Measurements from ENCODE around the gene TAF15. TPM values are rescaled to one million over a fixed set of nuclear protein-coding genes. Genes with fewer than 3 reads are reported as not detected.

TAF15 gene
- total RNA-seq, 4 donors from 2014 or later: 62.8 to 115 (median 88.4) TPM

DNA sequence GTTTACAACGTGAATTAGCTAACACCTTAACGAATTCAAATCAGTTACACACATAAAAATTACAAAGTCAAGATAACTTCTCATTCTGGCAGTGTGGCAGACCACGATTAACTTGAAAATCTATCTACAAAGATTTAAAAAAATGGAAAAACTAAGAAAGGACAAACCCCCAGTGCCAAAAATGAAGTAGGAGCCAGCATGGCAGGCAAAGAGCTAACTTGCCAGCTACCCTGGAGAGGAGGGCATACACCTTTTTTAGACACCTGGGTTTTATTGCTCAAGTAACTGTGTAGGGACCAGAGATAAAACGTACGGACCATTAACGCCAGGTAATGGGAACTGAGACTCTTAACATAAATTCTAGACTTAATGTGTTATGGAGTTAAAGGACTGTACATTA, 2.5 kb downstream of the TAF15 start:
- no peak for DNase-seq (ENCODE audit: low spot score in 2 of 2)
- no peak for TF ChIP-seq POLR2A (IDR thresholded peaks at IDR 0.05)
- TF ChIP-seq EP300 (IDR thresholded peaks at IDR 0.05): no peak
- TF ChIP-seq, protein P1, sequence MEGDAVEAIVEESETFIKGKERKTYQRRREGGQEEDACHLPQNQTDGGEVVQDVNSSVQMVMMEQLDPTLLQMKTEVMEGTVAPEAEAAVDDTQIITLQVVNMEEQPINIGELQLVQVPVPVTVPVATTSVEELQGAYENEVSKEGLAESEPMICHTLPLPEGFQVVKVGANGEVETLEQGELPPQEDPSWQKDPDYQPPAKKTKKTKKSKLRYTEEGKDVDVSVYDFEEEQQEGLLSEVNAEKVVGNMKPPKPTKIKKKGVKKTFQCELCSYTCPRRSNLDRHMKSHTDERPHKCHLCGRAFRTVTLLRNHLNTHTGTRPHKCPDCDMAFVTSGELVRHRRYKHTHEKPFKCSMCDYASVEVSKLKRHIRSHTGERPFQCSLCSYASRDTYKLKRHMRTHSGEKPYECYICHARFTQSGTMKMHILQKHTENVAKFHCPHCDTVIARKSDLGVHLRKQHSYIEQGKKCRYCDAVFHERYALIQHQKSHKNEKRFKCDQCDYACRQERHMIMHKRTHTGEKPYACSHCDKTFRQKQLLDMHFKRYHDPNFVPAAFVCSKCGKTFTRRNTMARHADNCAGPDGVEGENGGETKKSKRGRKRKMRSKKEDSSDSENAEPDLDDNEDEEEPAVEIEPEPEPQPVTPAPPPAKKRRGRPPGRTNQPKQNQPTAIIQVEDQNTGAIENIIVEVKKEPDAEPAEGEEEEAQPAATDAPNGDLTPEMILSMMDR (IDR thresholded peaks at IDR 0.05): no peak
- 80 to 83% methylated on average over 6 of the region's 6 CpGs for WGBS, 2 donors

DNA sequence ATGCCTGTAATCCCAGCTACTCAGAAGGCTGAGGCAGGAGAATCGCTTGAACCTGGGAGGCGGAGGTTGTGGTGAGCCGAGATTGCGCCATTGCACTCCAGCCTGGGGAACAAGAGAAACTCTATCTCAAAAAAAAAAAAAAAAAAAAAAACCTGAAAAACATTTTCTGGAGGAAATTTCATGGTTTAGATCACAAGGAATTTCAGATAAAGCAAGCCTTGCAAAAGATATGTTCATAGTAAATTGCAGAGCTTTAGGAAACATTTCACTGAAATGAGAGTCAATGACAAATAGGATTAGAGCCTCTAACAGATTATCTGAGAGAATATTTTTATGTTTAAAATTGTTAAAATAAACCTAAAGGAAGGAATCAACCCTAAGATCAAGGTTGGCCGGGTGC, 3.2 kb downstream of the TAF15 start:
- no peak for DNase-seq (ENCODE audit: low spot score in 2 of 2)
- Histone ChIP-seq H3K4me1 (peaks cover 0 to 77% (median 36%) of the 10 kb centered on the region in 4 donors), H3K27me3 (no peaks in the 10 kb centered on the region), H3K36me3 (no peaks in the 10 kb centered on the region), H3K4me3 (no peak overlapping the region), H3K27ac (no peak overlapping the region), H3K9me3 (no peaks in the 10 kb centered on the region)
- no peak for TF ChIP-seq EP300 (IDR thresholded peaks at IDR 0.05)
- TF ChIP-seq, protein P1 (IDR thresholded peaks at IDR 0.05): no peak
- TF ChIP-seq POLR2A (IDR thresholded peaks at IDR 0.05): no peak
- 88 to 91% methylated on average over 5 of the region's 5 CpGs for WGBS, 2 donors

More for the DNA sequence above, 2.5 kb downstream of the TAF15 start:
- peaks cover 0 to 70% (median 36%) of the 10 kb centered on the region in 4 donors for H3K4me1 ChIP-seq
- no peaks in the 10 kb centered on the region for H3K36me3 ChIP-seq
- no peaks in the 10 kb centered on the region for H3K9me3 ChIP-seq
- H3K27me3 ChIP-seq: no peaks in the 10 kb centered on the region
- H3K4me3 ChIP-seq: no peak overlapping the region
- H3K27ac ChIP-seq: no peak overlapping the region

DNA sequence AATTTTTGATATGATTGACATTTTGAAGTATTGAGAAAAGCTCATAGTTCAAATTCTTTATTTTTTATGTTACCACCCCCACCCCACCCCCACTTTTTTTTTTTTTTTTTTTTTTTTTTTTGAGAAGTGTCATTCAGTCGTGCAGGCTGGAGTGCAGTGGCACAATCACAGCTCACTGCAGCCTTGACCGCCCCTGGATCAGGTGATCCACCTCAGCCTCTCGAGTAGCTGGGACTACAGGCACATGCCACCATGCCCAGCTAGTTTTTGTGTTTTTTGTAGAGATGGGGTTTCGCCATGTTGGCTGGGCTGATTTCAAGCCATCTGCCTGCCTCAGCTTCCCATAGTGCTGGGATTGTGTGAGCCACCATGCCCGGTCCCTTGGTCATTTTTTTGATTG, 7.4 kb downstream of the TAF15 start:
- Histone ChIP-seq H3K27ac (no peak overlapping the region), H3K4me1 (peaks cover 0 to 74% (median 12%) of the 10 kb centered on the region in 4 donors), H3K36me3 (peaks cover 0 to 25% (median 7%) of the 10 kb centered on the region in 3 donors), H3K9me3 (no peaks in the 10 kb centered on the region), H3K4me3 (no peak overlapping the region), H3K27me3 (no peaks in the 10 kb centered on the region)
- WGBS, 2 donors: 70 to 76% methylated on average over 5 of the region's 5 CpGs
- TF ChIP-seq, protein P1 (IDR thresholded peaks at IDR 0.05): no peak
- no peak for TF ChIP-seq EP300 (IDR thresholded peaks at IDR 0.05)
- TF ChIP-seq POLR2A (IDR thresholded peaks at IDR 0.05): no peak
- no peak for DNase-seq (ENCODE audit: low spot score in 2 of 2)

DNA sequence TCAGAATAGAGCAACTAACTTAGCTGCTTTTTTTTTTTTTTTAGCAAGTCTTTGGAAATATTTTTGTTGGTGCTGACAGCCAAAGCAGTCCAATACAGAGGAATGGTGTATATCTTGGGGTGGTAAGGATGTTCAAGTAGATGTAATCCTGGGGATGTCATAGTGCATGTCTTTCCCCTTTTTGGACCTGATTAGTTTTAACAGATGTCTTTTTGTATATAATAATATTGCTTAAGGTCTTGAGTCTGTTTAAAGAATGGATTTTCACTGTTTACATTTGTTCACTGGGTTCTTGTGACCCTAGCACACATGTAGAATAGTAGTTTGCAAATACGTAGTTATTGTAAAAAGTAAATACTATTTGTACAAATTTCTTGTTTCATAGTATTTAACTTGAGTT, 7.9 kb downstream of the TAF15 start:
- Histone ChIP-seq H3K27me3 (no peaks in the 10 kb centered on the region), H3K4me3 (no peak overlapping the region), H3K27ac (no peak overlapping the region), H3K4me1 (peaks cover 0 to 69% (median 7%) of the 10 kb centered on the region in 4 donors), H3K9me3 (no peaks in the 10 kb centered on the region), H3K36me3 (peaks cover 0 to 28% (median 7%) of the 10 kb centered on the region in 3 donors)
- no peak for DNase-seq (ENCODE audit: low spot score in 2 of 2)
- TF ChIP-seq, protein P1 (IDR thresholded peaks at IDR 0.05): no peak
- TF ChIP-seq POLR2A (IDR thresholded peaks at IDR 0.05) (no peak), EP300 (IDR thresholded peaks at IDR 0.05) (no peak)
- 71 to 76% methylated on average over 1 of the region's 1 CpG for WGBS, 2 donors

DNA sequence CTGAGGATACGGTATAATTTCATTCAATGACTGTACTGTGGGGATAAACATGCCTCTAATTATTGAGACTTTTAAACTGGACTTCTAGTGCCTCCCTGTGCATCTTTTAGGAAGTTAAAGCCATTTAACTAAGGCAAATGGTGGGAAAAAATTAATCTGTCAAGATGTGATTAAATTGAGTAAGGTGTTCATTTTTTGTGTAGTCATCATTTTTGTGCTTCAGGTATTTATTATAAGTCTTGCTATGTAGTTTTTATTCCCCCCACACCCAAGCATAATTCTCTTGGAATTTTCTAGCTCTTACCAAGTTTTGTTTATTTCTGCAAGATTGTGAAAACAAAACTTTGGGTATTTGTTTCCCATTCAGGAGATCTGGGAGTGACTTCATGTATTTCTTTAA, 10.2 kb downstream of the TAF15 start:
- WGBS, 2 donors: 38 to 39% methylated on average over 1 of the region's 1 CpG
- Histone ChIP-seq H3K4me3 (no peak overlapping the region), H3K9me3 (no peaks in the 10 kb centered on the region), H3K4me1 (peaks cover 0 to 50% (median 4%) of the 10 kb centered on the region in 4 donors), H3K27me3 (no peaks in the 10 kb centered on the region), H3K27ac (no peak overlapping the region), H3K36me3 (peaks cover 0 to 50% (median 12%) of the 10 kb centered on the region in 3 donors)
- TF ChIP-seq POLR2A (IDR thresholded peaks at IDR 0.05) (no peak), EP300 (IDR thresholded peaks at IDR 0.05) (no peak)
- TF ChIP-seq, protein P1 (IDR thresholded peaks at IDR 0.05): no peak
- no peak for DNase-seq (ENCODE audit: low spot score in 2 of 2)

All from tibial nerve (tissue), 4 donors.